ENCODE measurements around the gene ZDHHC14.

The ZDHHC14 gene

GRCh38 chr6:157396026-157396425, 15.0 kb downstream of the ZDHHC14 start:
- peaks cover 4% of the 10 kb centered on the region for H3K9me3 ChIP-seq (ENCODE audit: control insufficient read depth, insufficient read depth, low read length)
- H3K4me3 ChIP-seq (ENCODE audit: low read length): no peak overlapping the region
- H4K20me1 ChIP-seq (ENCODE audit: control insufficient read depth, insufficient read depth, low read depth, low read length): no peaks in the 10 kb centered on the region
- H3F3A ChIP-seq (ENCODE audit: control insufficient read depth, insufficient read depth): no peaks in the 10 kb centered on the region
- no peaks in the 10 kb centered on the region for H3K79me2 ChIP-seq (ENCODE audit: control insufficient read depth, low read length)
- H3K9me2 ChIP-seq (replicated peaks; ENCODE audit: control insufficient read depth, low read length): no peaks in the 10 kb centered on the region
- H3K4me2 ChIP-seq (ENCODE audit: low read length): no peak overlapping the region
- TF ChIP-seq, protein P1, sequence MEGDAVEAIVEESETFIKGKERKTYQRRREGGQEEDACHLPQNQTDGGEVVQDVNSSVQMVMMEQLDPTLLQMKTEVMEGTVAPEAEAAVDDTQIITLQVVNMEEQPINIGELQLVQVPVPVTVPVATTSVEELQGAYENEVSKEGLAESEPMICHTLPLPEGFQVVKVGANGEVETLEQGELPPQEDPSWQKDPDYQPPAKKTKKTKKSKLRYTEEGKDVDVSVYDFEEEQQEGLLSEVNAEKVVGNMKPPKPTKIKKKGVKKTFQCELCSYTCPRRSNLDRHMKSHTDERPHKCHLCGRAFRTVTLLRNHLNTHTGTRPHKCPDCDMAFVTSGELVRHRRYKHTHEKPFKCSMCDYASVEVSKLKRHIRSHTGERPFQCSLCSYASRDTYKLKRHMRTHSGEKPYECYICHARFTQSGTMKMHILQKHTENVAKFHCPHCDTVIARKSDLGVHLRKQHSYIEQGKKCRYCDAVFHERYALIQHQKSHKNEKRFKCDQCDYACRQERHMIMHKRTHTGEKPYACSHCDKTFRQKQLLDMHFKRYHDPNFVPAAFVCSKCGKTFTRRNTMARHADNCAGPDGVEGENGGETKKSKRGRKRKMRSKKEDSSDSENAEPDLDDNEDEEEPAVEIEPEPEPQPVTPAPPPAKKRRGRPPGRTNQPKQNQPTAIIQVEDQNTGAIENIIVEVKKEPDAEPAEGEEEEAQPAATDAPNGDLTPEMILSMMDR (IDR thresholded peaks at IDR 0.05; ENCODE audit: low read depth, low read length, poor library complexity, severe bottlenecking): no peak
- TF ChIP-seq EZH2phosphoT487 (IDR thresholded peaks at IDR 0.05; ENCODE audit: borderline replicate concordance, low read length): no peak
- no peaks in the 10 kb centered on the region for H3K4me1 ChIP-seq (ENCODE audit: control insufficient read depth, low read length)
- no peaks in the 10 kb centered on the region for H3K27me3 ChIP-seq (ENCODE audit: control insufficient read depth, low read length)
- no peaks in the 10 kb centered on the region for H3K36me3 ChIP-seq (ENCODE audit: control insufficient read depth, low read length)
- H3K27ac ChIP-seq (ENCODE audit: low read depth, low read length): no peak overlapping the region

GRCh38 chr6:157397660-157398059, 16.7 kb downstream of the ZDHHC14 start:
- Histone ChIP-seq H3K4me1 (ENCODE audit: control insufficient read depth, low read length) (no peaks in the 10 kb centered on the region), H3K4me3 (ENCODE audit: low read length) (no peak overlapping the region), H3K9me2 (replicated peaks; ENCODE audit: control insufficient read depth, low read length) (no peaks in the 10 kb centered on the region), H3K36me3 (ENCODE audit: control insufficient read depth, low read length) (no peaks in the 10 kb centered on the region), H3K79me2 (ENCODE audit: control insufficient read depth, low read length) (no peaks in the 10 kb centered on the region), H3K9me3 (ENCODE audit: control insufficient read depth, insufficient read depth, low read length) (peaks cover 11% of the 10 kb centered on the region; the same call in 1 of the 2 replicates), H4K20me1 (ENCODE audit: control insufficient read depth, insufficient read depth, low read depth, low read length) (no peaks in the 10 kb centered on the region), H3K4me2 (ENCODE audit: low read length) (no peak overlapping the region), H3K27me3 (ENCODE audit: control insufficient read depth, low read length) (no peaks in the 10 kb centered on the region), H3K27ac (ENCODE audit: low read depth, low read length) (no peak overlapping the region), H3F3A (ENCODE audit: control insufficient read depth, insufficient read depth) (no peaks in the 10 kb centered on the region)
- TF ChIP-seq EZH2phosphoT487 (IDR thresholded peaks at IDR 0.05; ENCODE audit: borderline replicate concordance, low read length): no peak
- TF ChIP-seq, protein P1 (IDR thresholded peaks at IDR 0.05; ENCODE audit: low read depth, low read length, poor library complexity, severe bottlenecking): no peak

DNA sequence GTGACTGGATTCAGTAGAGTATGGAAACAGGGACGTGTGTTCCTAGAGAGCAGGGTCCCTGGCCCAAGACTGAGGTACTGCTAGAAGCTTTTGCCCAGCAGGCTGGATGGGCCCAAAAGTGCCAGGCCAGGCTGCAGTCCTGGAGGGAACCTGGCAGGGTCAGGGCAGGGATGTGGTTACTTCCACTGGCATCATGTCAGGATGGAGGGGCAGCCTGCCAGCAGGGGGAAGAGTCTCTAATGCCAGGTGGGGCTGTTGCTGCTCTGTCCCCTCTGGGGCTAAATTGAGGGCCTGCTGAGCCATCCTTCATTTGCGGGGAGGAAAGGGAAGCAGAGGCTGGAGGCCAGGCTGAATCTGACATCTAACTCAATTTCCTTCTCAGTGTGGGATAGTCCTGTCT, 17.2 kb downstream of the ZDHHC14 start:
- H3F3A ChIP-seq (ENCODE audit: control insufficient read depth, insufficient read depth): no peaks in the 10 kb centered on the region
- H3K9me3 ChIP-seq (ENCODE audit: control insufficient read depth, insufficient read depth, low read length): peaks cover 11% of the 10 kb centered on the region; the same call in 1 of the 2 replicates
- H3K79me2 ChIP-seq (ENCODE audit: control insufficient read depth, low read length): no peaks in the 10 kb centered on the region
- H3K36me3 ChIP-seq (ENCODE audit: control insufficient read depth, low read length): no peaks in the 10 kb centered on the region
- H3K4me2 ChIP-seq (ENCODE audit: low read length): no peak overlapping the region
- no peaks in the 10 kb centered on the region for H3K27me3 ChIP-seq (ENCODE audit: control insufficient read depth, low read length)
- no peak overlapping the region for H3K27ac ChIP-seq (ENCODE audit: low read depth, low read length)
- no peaks in the 10 kb centered on the region for H3K9me2 ChIP-seq (replicated peaks; ENCODE audit: control insufficient read depth, low read length)
- no peaks in the 10 kb centered on the region for H4K20me1 ChIP-seq (ENCODE audit: control insufficient read depth, insufficient read depth, low read depth, low read length)
- no peaks in the 10 kb centered on the region for H3K4me1 ChIP-seq (ENCODE audit: control insufficient read depth, low read length)
- TF ChIP-seq, protein P1 (IDR thresholded peaks at IDR 0.05; ENCODE audit: low read depth, low read length, poor library complexity, severe bottlenecking): no peak
- no peak for TF ChIP-seq EZH2phosphoT487 (IDR thresholded peaks at IDR 0.05; ENCODE audit: borderline replicate concordance, low read length)
- no peak overlapping the region for H3K4me3 ChIP-seq (ENCODE audit: low read length)
